Adipose tissue (tissue), 3 donors: Measurements from ENCODE around the gene TEKT2. TPM values are rescaled to one million over a fixed set of nuclear protein-coding genes. Genes with fewer than 3 reads are reported as not detected.

Experiments used
- H3K27ac ChIP-seq: one replicate; pipeline ENCODE4 v1.5.1; 2013; ENCODE audit warnings: low read depth, low read length
- WGBS, 3 donors: extraction: QIAGEN DNeasy Blood & Tissue Kit; methylation state at CpG; one replicate each; pipeline ENCODE4 v1.1.7; 2013; 5-methylcytosine and 5-hydroxymethylcytosine counted together
- polyA plus RNA-seq, 3 donors: library from polyadenylated mRNA; stranded (reverse); fragments of 200-250 nt; gene quantifications; one replicate each; pipeline ENCODE4 v1.2.3, GENCODE V29; 2013
- donor health status: healthy with polysubstance abuse.
- donor health status: Bipolar disorder and iron deficiency.
- donor health status: healthy.

TEKT2 gene
- polyA plus RNA-seq, 3 donors, result 0.12 to 2.5 TPM; not detected in 1

DNA sequence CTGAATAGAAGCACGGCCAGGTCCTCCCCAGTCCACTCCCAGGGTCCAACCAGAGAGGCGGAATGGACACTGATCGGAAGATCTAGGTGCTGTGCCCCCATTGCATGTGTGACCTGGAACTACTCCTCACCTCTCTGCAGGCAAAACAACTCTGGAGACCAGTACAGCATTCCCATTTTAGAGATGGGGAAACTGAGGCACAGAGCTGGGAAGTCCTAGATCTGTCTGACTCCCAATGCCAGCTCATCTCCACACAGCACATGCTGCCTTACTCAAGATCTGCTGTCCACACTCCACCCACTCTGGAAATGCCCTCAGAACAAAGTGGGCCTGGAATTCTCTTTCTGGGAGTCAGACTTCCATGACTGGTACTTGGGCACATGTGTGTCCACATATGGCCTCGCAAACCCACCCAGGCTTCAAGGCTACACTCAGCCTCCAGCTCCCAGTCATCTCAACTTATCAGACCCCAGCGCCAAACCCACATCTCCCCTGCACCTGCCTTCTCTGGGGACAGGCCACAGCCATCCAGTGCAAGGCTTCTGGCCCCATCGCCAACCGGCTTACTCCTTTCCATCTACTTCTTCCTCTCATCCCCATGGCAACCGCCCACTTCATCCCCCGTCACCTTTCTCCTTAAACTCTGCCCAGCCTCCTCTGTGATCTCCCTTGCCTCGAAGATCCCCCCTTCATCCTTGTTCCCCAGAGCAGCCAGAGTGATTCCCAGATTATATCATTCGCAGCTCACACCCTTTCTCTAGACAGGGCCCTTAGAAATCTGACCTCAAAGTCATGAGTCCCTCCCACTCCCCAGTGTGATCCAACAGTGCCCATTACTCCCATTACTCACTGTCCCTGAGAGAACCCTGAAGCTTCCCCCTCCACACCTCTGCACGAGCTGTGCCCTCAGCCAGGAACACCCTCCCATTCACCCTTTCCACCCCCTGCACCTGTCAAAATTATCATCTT lies 38.5 kb downstream of the TEKT2 start:
- H3K27ac ChIP-seq, result no peak overlapping the region
- WGBS, 3 donors, result 82 to 87% (median 85%) methylated on average over 12 of the region's 12 CpGs

DNA sequence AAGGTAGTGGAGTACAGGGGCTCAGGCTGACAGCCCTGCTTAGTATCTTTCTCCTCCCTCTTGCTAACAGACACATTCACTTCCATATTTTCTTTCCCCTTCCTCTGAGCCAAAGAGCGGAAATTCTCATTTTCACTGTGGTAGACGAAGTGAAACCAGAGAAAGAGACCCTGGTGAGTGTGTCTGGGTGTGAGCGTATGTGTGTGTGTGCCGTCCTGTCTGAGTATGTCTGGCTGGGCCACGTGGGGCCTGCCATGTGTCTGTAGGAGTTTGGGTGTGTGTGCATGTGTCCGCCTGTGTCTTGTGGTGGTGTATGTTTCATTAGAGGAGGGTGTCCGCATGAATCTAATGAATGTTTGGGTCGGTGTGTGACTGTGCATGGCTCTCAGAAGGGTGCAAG lies 39.5 kb downstream of the TEKT2 start:
- no peak overlapping the region for H3K27ac ChIP-seq
- 42 to 74% (median 49%) methylated on average over 8 of the region's 8 CpGs for WGBS, 3 donors

DNA sequence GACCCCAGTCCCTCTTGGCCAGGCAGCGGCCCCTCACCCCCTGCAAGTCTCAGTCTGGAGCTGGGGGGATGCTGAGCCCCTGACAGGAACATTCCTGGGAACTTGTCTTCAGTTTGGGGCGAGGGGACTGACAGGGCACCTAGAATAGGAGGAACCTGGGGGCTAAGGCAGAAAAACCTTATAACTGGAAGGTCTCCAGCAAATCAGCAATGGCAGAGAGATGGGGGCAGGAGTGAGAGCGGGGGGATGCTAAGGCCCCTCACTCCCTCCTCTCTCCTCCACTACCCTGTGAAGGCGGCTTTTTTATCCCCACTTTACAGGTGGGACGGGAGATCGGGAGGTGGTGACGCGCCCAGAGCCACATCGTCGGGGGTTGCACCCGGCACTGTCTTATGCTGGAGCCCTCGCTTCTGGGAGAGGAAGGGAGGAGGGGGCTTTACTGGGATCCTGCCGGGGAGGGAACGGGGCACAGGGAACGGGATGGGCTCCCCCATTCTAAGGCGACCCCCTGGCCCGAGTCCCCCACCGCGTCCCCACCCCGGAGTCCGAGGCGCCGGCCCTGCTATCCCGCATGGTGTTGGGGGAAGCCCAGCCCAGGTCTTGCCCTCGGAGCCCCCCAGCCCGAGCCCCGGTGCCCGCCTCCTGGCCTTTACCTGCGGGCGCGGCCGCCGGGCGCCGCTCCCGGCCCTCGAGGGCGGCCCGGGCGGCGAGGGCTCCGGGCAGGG lies 40.7 kb downstream of the TEKT2 start:
- H3K27ac ChIP-seq, result no peak overlapping the region
- 22 to 32% (median 28%) methylated on average over 24 to 42 of the region's 42 CpGs for WGBS, 3 donors

DNA sequence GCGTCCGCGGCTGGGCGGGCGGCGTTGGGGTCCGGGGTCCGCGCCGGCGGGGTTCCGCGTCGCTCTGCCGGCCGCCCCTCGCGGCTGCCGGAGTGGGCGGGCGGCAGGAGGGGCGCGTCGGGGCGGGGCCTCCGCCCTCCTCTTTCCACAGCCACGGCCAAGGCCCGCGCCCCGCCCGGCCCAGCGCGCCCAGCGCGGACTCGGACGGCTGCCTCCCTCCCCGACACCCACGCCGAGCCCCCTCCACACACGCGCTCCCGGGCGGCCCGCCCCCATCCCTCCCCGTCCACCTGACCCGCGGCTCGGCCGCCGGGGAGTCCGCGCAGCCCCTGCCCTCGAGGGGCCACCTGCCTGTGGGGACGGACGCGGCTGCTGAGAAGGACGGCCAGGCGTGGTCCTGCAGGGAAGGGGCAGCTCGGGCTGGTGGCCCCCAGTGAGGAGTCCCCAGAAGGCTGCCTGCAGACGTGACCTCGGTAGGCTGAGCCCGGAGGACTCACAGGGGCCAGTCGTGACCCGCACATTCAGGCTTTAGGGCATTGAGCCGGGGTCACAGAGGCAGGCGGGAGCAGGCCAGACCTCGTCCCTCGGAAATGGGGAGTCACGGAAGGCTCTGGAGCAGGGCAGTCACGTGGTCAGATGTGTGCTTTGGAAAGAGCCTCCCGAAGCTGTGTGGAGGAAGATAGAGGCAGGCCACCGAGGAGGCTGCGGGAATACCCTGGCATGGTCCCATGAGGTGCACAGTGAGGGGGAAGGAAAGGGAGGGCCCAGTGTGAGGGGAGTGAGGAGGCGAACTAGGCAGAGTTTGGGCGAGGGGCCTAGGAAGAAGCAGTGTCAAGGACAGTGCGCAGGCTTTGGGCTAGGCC lies 41.5 kb downstream of the TEKT2 start, which contains the start of gene COL8A2:
Gene COL8A2, minus strand, starts transcription at position 94 of the 863 bp plus-strand sequence. CDS start 24,980 bp downstream, outside the sequence.
- WGBS, 3 donors, result 8 to 29% (median 12%) methylated on average over 23 to 75 of the region's 77 CpGs
- no peak within 1 kb of the TSS for H3K27ac ChIP-seq

DNA sequence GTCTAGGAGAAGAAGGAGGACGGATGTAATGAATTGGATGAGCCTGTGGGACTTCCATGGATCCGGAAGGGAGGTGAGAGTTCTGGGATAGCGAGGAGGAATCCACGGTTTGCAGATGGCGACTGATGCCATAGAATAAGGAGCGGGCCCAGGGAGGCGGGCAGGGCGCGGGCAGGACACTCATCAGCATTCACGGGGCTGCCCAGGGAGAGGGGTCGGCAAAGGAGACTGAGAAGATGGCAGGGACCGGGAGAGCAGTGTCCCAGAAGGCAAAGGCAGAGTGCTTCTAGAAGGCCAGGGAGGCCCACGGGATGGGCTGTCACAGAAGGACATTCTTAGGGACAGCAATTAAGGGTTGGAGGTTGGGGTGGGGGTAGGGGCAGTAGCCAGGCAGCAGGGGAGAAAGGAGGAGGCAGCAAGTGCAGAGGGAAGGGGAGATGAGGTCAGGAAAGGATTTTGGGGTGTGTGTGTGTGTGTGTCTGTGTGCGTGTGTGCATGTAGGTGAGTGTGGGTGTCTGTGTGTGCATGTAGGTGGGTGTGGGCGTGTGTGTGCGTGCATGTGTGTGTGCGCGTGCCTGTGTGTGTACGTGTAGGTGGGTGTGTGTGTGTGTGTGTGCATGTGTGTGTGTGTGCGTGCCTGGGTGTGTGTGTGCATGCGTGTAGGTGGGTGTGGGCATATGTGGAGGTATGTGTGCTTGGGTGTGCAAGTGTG lies 42.3 kb downstream of the TEKT2 start:
- no peak overlapping the region for H3K27ac ChIP-seq
- WGBS, 3 donors, result 84 to 86% (median 85%) methylated on average over 21 of the region's 21 CpGs

DNA sequence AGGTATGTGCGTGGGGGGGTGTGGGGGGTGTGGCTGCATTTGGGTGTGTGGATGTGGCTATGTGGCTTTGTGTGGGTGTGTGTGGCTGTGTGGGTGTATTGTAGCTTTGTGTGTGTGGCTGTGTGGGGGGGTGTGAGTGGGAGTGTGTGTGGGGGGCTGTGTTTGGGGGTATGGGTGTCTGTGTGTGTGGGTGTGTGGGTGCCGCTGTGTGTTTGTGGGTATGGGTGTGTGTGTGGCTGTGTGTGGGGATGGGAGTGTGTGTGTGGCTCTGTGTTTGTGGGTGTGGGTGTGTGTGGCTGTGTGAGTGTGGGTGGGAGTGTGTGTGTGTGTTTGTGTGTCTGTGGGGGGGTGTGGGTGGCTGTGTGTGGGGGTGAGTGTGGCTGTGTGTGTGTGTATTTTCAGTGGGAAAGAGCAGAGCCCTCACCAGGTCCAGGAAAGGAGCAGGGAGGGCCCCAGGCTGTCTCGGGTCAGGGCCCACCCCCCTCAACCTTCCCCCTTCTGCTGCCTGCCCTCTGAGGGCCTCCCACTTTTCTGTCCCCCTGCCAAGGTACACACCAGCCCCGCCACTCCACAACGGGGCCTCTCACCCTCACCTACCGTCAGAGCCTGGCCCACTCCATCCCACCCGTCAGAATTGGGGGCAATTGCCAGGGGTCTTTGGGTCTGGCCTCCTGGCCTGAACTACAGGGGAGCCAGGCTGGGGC lies 43.1 kb downstream of the TEKT2 start:
- 50 to 70% (median 63%) methylated on average over 6 to 7 of the region's 7 CpGs for WGBS, 3 donors
- H3K27ac ChIP-seq, result no peak overlapping the region

DNA sequence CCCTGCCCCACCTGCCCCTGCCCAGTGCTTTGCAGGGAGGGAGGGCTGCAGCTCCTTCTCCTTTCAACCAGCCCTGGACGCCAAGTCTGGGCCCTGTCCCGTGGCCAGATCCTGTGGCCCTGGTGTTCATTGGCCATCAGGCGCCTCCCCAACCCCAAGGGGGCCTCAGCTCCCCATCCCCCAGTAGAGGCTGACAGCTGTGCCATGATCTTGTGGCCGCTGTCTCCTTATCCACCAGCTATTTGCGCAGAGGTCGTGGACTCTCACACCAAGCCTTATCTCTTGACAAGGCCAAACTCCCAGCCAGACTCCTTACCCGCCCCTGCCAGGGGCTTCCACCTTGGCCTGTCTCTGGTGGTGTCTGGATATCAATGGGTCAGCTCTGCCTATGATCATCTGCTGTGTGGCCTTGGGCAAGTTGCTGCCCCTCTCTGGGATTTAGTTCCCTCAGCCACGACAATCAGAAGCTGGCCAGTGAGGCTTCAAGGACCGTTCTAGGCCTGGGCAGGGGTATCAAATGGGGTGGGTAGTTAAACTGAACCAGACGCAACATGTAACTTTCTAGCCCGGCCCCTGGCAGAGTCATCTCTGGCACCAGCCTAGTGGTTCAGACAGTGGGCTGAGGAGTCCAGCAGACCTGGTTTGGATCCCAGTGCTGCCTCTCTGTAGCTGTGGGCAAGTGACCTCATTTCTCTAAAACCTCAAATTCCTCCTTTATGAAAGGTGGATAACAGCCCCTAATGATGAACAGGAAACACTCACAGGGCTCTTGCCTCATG lies 44.4 kb downstream of the TEKT2 start:
- WGBS, 3 donors, result 74 to 93% (median 90%) methylated on average over 11 of the region's 11 CpGs
- no peak overlapping the region for H3K27ac ChIP-seq

DNA sequence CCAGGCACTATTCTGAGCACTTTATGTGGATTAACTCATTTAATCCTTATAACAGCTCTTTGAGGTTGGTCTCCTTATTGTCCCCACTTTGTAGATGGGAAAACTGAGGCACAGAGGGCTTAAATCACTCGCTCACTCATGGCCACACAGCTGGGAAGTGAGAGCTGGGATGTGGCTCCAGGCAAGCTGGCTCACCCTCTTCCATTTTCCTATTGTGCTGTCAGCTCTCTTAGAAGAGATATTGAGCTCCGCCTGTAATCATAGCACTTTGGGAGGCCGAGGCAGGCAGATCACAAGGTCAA lies 45.0 kb downstream of the TEKT2 start:
- WGBS, 3 donors, result 87 to 93% (median 93%) methylated on average over 3 of the region's 3 CpGs
- no peak overlapping the region for H3K27ac ChIP-seq

DNA sequence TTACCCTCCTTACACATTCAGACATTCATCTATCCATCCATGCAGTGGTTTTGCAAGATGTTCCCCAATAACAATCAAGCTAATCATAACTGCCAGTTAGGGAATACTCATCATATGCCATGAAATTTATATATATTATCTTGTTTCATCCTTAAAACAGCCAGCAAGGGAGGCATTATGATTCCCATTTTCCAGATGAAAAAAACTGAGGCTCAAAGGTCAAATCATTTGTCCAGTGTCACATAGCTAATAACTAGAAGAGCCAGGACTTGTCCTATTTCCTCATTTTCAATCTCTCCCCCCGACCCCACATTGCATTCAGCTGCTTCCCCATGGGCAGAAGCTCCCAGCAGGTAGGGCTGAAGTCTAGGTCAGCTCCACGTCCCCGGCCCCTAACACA lies 48.1 kb downstream of the TEKT2 start:
- 74 to 82% (median 78%) methylated on average over 3 of the region's 3 CpGs for WGBS, 3 donors
- H3K27ac ChIP-seq, result no peak overlapping the region

DNA sequence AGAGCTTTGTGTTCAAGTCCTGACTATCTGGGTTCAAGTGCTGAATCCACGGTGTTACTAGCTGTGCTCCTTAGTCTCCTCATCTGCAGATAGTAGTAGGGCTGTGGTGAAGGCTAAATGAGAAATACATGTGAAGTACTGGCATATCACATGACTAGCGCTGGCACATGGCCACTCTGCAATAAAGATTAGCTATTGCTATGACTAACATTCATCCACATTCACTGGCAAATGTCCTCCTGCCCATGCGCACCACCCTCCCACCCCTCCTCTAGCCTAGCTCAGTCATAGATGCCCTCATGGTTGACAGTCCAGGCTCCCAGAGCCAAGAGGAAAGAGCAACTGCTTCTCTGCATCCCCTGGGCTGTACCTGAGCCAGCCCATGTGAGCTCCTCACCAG lies 49.6 kb downstream of the TEKT2 start:
- 49 to 80% (median 74%) methylated on average over 3 of the region's 3 CpGs for WGBS, 3 donors
- no peak overlapping the region for H3K27ac ChIP-seq

DNA sequence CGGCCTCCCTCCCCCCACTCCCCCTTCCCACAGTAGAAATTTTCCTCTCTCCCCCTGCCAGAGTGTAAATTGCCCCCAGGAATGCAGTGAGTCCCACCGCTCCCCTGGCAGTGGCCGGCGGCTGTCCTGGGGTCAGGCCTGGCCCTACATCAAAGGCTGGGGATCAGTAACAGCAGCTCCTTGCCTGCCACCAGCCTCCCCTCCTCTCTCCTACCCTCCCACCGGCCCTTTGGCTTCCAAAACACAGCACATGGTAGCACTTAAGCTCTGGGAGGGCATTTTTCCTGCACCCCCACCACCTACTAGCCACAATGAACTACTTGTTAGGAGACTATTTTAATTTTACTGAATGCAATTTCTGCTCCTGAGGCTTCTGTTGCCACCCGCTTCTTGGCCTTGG lies 50.1 kb downstream of the TEKT2 start:
- WGBS, 3 donors, result 56 to 88% (median 75%) methylated on average over 6 of the region's 6 CpGs
- H3K27ac ChIP-seq, result no peak overlapping the region

DNA sequence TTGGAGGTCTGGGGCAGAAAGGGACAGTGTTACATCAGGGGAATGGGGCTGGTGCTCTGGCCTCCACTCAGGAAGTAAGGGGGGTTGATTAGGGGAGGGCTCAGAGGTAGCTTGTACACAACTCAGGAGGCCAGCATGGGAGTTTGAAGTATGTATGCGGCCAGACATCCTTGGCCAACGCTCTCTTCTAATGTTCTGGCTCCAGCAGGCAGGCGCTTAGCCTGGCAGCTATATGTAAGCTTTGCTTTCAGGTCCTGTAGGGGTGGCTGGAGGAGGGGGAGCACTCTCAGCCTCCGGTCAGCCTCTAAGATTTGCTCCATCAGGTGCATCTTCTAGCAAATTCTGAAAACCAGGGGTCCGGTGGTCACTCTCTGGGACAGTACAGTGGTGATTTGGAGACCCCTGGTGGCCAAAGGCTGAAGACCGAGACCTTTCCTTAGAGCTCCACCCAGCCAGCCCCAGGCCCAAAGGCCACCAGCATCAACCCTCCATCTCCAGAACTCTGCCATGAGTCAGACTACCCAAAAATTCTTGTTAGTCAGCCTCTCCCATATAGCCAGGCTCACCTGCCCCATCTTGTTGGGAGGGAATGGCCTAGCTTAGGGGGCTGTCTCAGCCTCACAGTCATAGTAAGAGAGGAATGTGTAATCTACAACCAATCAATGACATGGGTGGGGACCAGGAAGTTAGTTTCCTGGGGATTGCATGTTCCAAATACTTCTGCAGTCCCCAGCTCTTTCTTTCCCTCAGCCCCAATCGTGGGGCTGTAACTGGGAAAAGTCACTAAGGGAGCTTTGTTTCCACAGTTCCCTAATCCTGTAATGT lies 50.8 kb downstream of the TEKT2 start:
- 52 to 70% (median 60%) methylated on average over 7 of the region's 7 CpGs for WGBS, 3 donors
- H3K27ac ChIP-seq, result no peak overlapping the region

DNA sequence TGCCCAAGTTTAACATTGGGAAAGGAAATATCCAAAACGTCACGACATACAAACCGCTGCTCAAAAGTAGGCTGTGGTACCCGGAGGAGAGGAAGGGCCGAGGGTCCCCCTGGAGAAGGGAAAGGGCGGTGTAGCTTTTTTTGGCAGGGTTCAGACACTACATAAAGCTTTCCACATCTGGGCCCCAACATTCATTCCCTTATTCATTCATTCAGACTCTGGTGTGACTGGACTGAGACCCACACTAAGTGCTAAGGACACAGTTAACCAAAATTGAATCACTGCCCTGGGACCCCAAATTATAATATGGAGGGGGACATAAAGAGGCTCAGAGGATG lies 51.4 kb downstream of the TEKT2 start:
- no peak overlapping the region for H3K27ac ChIP-seq
- WGBS, 3 donors, result 31 to 60% (median 41%) methylated on average over 6 of the region's 6 CpGs

DNA sequence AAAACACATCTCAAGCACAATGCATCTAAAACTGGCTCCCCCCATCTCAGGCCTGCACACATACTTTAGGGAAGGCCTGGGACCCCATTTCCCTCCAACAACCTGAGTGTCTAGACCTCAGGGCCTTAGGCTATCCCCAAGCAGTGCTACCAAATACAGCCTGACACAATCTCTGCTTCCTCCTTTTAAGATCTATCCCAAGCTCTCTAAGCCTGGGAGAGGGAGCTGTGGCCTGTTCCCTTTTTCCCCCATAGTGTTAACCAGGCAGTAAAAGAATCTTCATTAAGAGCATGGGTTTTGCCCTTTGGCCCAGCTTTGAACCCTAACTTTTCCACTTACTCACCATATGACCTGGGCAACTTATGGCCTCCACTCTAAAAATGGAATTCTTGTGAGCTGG lies 51.9 kb downstream of the TEKT2 start:
- no peak overlapping the region for H3K27ac ChIP-seq

DNA sequence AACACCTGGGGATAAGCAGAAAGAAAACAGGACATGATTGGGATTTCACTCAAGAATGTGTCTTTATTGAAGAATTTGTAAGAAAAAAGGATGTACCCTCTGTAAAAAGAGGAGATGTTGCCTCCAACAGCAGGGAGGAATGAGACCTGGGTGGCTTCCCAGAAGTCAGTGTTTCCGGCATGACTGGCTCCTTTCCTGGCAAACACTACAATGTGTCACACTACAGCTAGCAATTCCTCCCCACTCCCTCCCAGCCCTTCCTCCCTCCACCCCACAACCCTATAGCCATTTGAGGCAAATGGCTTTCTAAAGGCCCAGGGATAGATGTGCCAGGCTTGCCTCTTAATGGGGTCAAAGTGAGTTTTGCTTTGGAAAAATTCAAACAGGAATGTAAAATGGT lies 52.6 kb downstream of the TEKT2 start:
- H3K27ac ChIP-seq, result no peak overlapping the region
- 36 to 50% (median 49%) methylated on average over 1 of the region's 1 CpG for WGBS, 3 donors

DNA sequence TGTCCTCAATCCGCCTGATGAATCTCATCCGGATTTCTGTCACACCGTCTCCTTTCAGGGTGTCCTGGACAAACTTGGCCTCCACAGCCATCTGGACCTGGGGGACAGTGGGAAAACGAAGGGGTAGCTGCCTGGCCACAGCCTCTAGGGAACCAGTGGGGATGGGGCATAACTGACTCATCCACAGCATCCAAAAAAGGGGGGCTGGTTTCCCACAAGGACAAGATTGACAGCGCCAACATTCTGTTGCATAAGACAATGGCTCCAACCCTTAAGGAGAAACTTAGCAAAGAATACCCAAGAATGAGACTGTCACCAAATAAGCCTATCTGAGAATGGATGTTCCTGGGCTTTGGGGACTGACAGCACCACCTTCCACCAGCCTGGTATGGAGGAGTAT lies 53.3 kb downstream of the TEKT2 start:
- H3K27ac ChIP-seq, result no peak overlapping the region
- WGBS, 3 donors, result 72 to 80% (median 78%) methylated on average over 5 of the region's 5 CpGs
